CD4-positive, alpha-beta T cell (primary cell): ENCODE measurements around the gene IL10RB. TPM values are rescaled to one million over a fixed set of nuclear protein-coding genes. Genes with fewer than 3 reads are reported as not detected.
A peak's percentile ranks its signal among the peaks of the same experiment; 100 is the strongest.

Experiments used
- ATAC-seq: fragments of 200-7000 bp; cut with Tn5 transposase; one replicate; pipeline ENCODE4 v1.10.0; 2022; ENCODE audit warnings: mild to moderate bottlenecking; ENCODE audit not compliant: poor library complexity
- CTCF ChIA-PET: fragments of 350-600 bp; sonication (Branson Sonifier 250); formaldehyde crosslinking; loops from one replicate; lab custom pipeline; 2021; ENCODE audit warnings: antibody characterized with exemption, inconsistent platforms; lab: Charles Lee
- POLR2A ChIA-PET: fragments of 350-600 bp; sonication (Branson Sonifier 250); formaldehyde crosslinking; loops from one replicate; lab custom pipeline; 2021; ENCODE audit warnings: antibody characterized with exemption, inconsistent platforms; lab: Charles Lee
- DNase-seq, 14 experiments: peaks; one replicate each; pipeline ENCODE4 v3.0.0-alpha.2; 2013 to 2020; ENCODE audit warnings: mixed read lengths in 2 of 14
- H3K27ac ChIP-seq, 2 donors: one replicate each; pipeline versions ENCODE4 v1.5.1 to v1.7.0; 2013; ENCODE audit warnings: low read length in 2 of 2, low read depth in 1 of 2, mild to moderate bottlenecking in 1 of 2
- H3K27me3 ChIP-seq, 2 experiments: 1 replicate in 1 of 2; 2 replicates in 1 of 2; pipeline versions ENCODE4 v1.6.1 to v1.7.0; 2013; ENCODE audit warnings: low read length in 2 of 2, control low read depth in 1 of 2, mild to moderate bottlenecking in 1 of 2, moderate library complexity in 1 of 2; ENCODE audit not compliant: insufficient read depth in 2 of 2, control insufficient read depth in 1 of 2
- H3K36me3 ChIP-seq: one replicate; pipeline ENCODE4 v1.6.1; 2013; ENCODE audit warnings: low read length, control low read depth; ENCODE audit not compliant: insufficient read depth
- H3K4me1 ChIP-seq: one replicate; pipeline ENCODE4 v1.6.1; 2013; ENCODE audit warnings: low read length, control low read depth; ENCODE audit not compliant: insufficient read depth
- H3K4me3 ChIP-seq: one replicate; pipeline ENCODE4 v1.5.1; 2013; ENCODE audit warnings: mild to moderate bottlenecking, low read length, moderate library complexity
- H3K9me3 ChIP-seq, 2 experiments: 1 replicate in 1 of 2; 2 replicates in 1 of 2; pipeline versions ENCODE4 v1.6.1 to v1.7.0; 2013; ENCODE audit warnings: low read length in 2 of 2, mild to moderate bottlenecking in 2 of 2, control low read depth in 1 of 2, moderate library complexity in 1 of 2; ENCODE audit not compliant: control insufficient read depth in 1 of 2, insufficient read depth in 1 of 2
- H3K27ac Mint-ChIP-seq: one replicate; pipeline ENCODE4 v1.8.0; 2020; ENCODE audit warnings: mixed read lengths
- H3K27me3 Mint-ChIP-seq: one replicate; pipeline ENCODE4 v1.8.0; 2021; ENCODE audit warnings: mixed read lengths
- H3K36me3 Mint-ChIP-seq: one replicate; pipeline ENCODE4 v1.8.0; 2021; ENCODE audit warnings: low read depth, mixed read lengths
- H3K4me1 Mint-ChIP-seq: one replicate; pipeline ENCODE4 v1.8.0; 2021; ENCODE audit warnings: low read depth, mixed read lengths
- H3K4me3 Mint-ChIP-seq: one replicate; pipeline ENCODE4 v1.8.0; 2020; ENCODE audit warnings: mild to moderate bottlenecking, mixed read lengths
- H3K9me3 Mint-ChIP-seq: one replicate; pipeline ENCODE4 v1.8.0; 2020; ENCODE audit warnings: mixed read lengths
- intact Hi-C, 2 experiments: fragments of 100-400 bp; cut with DNase I in 1 of 2; cut with micrococcal nuclease in 1 of 2; formaldehyde crosslinking; loops; one replicate each; pipeline versions ENCODE4 v1.15.1 to v1.9.0; 2023 to 2025; cut with DNase I, micrococcal nuclease
- total RNA-seq, 174 experiments: library from RNA in 2 of 174; stranded (reverse) in 2 of 174; gene quantifications; one replicate each; pipeline ENCODE4 v1.2.3 and lab custom pipeline; 2021 to 2026
- TF ChIP-seq, protein P1 (sequence below): fragments of 200-600 bp; IDR thresholded peaks from one replicate; pipeline ENCODE4 v1.8.0; 2022; ENCODE audit warnings: antibody characterized with exemption, mild to moderate bottlenecking

IL10RB gene
- total RNA-seq, 2 experiments from 2014 or later: 7.2 to 9.2 TPM

DNA sequence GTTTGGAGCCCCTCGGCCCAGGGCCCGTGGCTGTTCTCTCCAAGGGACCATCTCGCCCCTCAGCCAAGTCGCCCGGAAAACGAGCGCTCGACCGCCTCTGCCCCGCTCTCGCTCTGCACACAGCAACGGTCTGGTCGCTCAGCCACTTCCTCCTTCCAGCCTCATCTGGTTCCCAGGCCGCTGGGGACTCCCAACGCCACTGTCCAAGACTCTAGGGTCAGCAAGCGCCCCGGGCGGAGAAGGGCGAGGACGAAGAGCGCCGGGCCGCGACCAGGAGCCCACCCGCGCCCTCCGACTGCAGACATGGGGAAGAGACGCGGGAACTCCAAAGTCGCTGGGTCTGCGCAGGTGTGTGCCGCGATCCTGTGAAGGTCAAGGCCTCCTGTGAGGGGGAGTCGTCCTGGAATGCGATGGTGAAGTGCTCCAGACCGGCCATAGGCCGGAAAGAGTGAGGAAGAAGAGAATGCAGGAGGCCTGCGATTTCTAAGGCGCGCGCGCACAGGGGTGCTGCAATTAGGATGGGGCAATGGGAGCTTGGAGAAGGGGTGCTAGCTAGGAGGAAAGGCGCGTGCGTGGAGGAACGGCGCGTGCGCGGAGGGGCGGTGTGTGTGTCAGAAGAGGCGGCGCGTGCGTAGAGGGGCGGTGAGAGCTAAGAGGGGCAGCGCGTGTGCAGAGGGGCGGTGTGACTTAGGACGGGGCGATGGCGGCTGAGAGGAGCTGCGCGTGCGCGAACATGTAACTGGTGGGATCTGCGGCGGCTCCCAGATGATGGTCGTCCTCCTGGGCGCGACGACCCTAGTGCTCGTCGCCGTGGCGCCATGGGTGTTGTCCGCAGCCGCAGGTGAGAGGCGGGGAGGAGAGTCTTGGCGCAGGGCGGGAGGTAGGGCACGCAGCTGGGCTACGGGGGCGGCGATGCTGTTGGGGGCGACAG lies 58.4 kb downstream of the IL10RB start, which contains the start of gene IFNAR1:
Gene IFNAR1 (plus strand): TSS at position 680 of the 931 bp plus-strand sequence. CDS start 86 bp downstream, at position 766.
- TF ChIP-seq, protein P1, sequence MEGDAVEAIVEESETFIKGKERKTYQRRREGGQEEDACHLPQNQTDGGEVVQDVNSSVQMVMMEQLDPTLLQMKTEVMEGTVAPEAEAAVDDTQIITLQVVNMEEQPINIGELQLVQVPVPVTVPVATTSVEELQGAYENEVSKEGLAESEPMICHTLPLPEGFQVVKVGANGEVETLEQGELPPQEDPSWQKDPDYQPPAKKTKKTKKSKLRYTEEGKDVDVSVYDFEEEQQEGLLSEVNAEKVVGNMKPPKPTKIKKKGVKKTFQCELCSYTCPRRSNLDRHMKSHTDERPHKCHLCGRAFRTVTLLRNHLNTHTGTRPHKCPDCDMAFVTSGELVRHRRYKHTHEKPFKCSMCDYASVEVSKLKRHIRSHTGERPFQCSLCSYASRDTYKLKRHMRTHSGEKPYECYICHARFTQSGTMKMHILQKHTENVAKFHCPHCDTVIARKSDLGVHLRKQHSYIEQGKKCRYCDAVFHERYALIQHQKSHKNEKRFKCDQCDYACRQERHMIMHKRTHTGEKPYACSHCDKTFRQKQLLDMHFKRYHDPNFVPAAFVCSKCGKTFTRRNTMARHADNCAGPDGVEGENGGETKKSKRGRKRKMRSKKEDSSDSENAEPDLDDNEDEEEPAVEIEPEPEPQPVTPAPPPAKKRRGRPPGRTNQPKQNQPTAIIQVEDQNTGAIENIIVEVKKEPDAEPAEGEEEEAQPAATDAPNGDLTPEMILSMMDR: no peak
- intact Hi-C loops: loop anchor here (1.0 to 5.0 kb wide), 3 partner anchors 38 to 155 kb away; partner anchors contain the start of gene TMEM50B (in 1 of the 2)
- POLR2A ChIA-PET: interaction anchor here (0.6 to 2.1 kb wide), 40 partner anchors 8 to 600 kb away, joined by 3 to 120 read pairs (median 6); partner anchors contain the start of genes DNAJC28, DONSON, GART and IFNAR2
- Histone ChIP-seq H3K4me1 (peaks cover 29% of the 10 kb centered on the region), H3K4me3 (peak within 1 kb of the TSS; percentile 90), H3K27me3 (no peaks in the 10 kb centered on the region), H3K27ac (peak within 1 kb of the TSS; percentile 95 to 99), H3K9me3 (no peaks in the 10 kb centered on the region), H3K36me3 (no peaks in the 10 kb centered on the region)
- CTCF ChIA-PET: interaction anchor here (0.6 to 2.2 kb wide), 7 partner anchors 36 to 553 kb away, joined by 3 to 18 read pairs (median 3); partner anchors contain the start of genes PAXBP1 and TMEM50B
- Mint-ChIP-seq H3K27ac (no peak within 1 kb of the TSS), H3K9me3 (no peaks in the 10 kb centered on the region), H3K27me3 (no peaks in the 10 kb centered on the region), H3K4me1 (peaks cover 31% of the 10 kb centered on the region), H3K4me3 (no peak within 1 kb of the TSS), H3K36me3 (no peaks in the 10 kb centered on the region)
- ATAC-seq (peak; percentile 87), DNase-seq (peak; percentile 98 to 100 (median 99))

DNA sequence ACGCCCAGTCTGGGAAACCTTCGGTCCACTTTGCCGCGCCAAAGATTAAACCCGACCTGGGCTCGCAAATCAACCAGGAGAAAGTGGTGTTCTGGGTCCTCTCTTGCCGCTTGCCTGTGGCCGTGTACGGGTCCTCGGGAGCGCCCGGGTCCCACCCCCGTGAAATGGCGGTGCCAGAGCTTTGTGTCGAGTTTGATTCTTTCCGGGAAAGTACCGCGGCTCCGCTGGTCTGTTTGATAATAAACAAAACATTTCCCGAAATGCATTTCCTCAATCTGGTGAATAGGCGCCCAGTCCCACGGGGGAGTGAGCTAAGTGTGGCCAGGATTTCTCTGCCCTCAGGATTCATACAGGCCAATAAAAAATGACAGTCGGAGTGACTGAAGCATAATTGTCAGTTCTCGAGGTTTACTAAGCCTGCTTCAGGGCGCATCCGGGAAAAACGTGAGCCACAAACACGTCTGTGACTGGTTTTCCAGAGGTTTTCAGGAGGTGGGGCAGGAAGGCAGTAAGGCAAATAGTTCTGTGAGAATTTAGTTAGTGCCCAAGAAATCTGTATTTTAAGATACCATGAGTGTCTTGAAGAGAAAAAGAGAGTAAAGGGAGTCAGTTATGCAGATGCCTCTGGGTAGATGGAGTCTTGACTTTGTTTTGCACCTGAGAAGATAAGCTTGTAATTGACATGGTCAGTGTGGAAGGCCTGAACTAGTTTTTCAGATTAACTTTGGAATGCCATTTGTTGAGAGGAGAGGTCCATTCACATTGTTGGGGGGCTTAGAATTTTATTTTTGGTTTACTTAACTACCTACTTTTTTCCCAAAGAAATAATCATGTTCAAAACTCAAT lies 59.3 kb downstream of the IL10RB start:
- Histone ChIP-seq H3K4me1 (peaks cover 33% of the 10 kb centered on the region), H3K4me3 (peak overlapping the region; percentile 90), H3K27ac (peak overlapping the region; percentile 95 to 99), H3K27me3 (no peaks in the 10 kb centered on the region), H3K36me3 (no peaks in the 10 kb centered on the region), H3K9me3 (no peaks in the 10 kb centered on the region)
- peaks cover 40% of the 10 kb centered on the region for H3K4me1 Mint-ChIP-seq
- intact Hi-C loops: loop anchor here in 1 of 2 experiments (1.0 to 5.0 kb wide), 2 partner anchors 37 to 154 kb away; partner anchors contain the start of gene TMEM50B
- peaks cover 4% of the 10 kb centered on the region for H3K36me3 Mint-ChIP-seq
- H3K27me3 Mint-ChIP-seq: no peaks in the 10 kb centered on the region
- ATAC-seq: peak; percentile 61
- no peak overlapping the region for H3K27ac Mint-ChIP-seq
- ChIA-PET CTCF (interaction anchor here (0.6 to 2.2 kb wide), 7 partner anchors 36 to 554 kb away, joined by 3 to 18 read pairs (median 3); partner anchors contain the start of genes PAXBP1 and TMEM50B), POLR2A (interaction anchor here (0.6 to 2.1 kb wide), 40 partner anchors 9 to 756 kb away, joined by 3 to 120 read pairs (median 6); partner anchors contain the start of genes DNAJC28, DONSON, GART and IFNAR2)
- no peaks in the 10 kb centered on the region for H3K9me3 Mint-ChIP-seq
- no peak overlapping the region for H3K4me3 Mint-ChIP-seq
- peak; percentile 53 to 91 (median 67) for DNase-seq
- TF ChIP-seq, protein P1: no peak
